ENCODE data around the gene TMEM220.
A peak's percentile ranks its signal among the peaks of the same experiment; 100 is the strongest.
"Not testable (repeated sequence)": the region's sequence is repeated elsewhere in the genome, so short reads cannot be mapped to it uniquely, and the experiment has no call there.

The TMEM220 gene

DNA sequence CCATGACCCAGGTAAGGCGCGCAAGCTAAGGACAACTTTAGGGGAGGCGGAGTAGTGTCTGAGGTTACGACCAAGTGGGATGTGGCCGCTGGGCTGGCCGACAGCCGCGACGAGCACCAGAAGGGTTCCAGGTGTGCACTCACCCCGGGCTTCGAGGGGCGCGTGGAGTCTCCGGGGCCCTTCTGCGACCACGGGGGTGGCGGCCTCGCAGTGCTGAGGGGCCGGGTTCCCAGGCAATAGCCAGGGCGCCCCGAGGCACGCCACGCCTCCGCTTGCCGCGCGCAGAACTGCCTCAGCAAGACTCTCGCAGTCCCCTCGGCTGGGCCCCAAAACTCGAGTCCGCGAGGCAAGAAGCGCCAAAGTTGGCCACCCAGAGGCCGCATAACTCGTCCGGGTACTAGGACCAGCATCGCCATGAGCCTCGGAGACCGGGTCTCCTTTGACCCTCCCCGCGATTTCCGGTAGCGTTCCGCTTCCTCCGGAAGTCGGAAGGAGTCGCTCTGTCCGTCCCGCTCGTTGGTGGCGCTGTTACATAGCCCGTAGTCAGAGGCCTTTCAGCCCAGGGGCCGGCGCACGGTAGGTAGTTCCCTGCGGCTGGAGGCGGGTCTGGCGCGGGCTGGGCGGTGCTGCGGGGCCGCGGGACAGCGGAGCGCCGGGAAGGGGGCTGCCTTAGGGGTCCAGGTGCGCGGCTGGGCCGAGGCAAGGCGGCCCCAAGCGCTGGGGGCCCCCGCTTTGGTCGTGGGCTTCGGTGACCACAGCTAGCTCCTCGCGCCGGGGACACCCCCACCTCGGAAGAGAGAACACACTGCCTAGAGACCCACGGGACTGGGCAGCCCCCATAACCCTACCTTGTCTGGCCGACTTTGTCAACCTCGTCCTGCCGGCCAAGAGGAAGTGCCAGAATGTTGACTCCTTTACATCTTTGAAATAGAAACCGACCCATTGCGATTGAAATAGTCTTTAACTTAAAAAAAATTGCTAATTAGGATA lies 32.4 kb downstream of the TMEM220 start, which contains the start of the genes ADPRM and SCO1:
Gene ADPRM, plus strand, starts transcription at position 503 of the 990 bp plus-strand sequence. CDS start 7,333 bp downstream, outside the sequence.
Gene SCO1, minus strand, starts transcription at position 442 of the 990 bp plus-strand sequence. Its CDS starts 26 bp downstream, at position 416.
- Mint-ChIP-seq H3K27ac (peak within 1 kb of the TSS; percentile 87), H3K4me1 (ENCODE audit: low read depth) (peaks cover 22% of the 10 kb centered on the region), H3K27me3 (no peaks in the 10 kb centered on the region), H3K9me3 (no peaks in the 10 kb centered on the region), H3K36me3 (ENCODE audit: low read depth) (peaks cover 51% of the 10 kb centered on the region), H3K4me3 (peak within 1 kb of the TSS; percentile 90)
- intact Hi-C loops (cut with micrococcal nuclease), result loop anchor here (2.0 kb wide), 1 partner anchor 31 kb away; no protein-coding TSS in a partner anchor

GRCh38 chr17:10695875-10696407 lies 33.9 kb downstream of the TMEM220 start:
- Mint-ChIP-seq H3K4me1 (ENCODE audit: low read depth) (peaks cover 13% of the 10 kb centered on the region), H3K4me3 (peak overlapping the region; percentile 90), H3K36me3 (ENCODE audit: low read depth) (peaks cover 60% of the 10 kb centered on the region)
- H3K27me3 Mint-ChIP-seq; H3K9me3 Mint-ChIP-seq; intact Hi-C loops (cut with micrococcal nuclease); H3K27ac Mint-ChIP-seq: not testable (repeated sequence)

- Mint-ChIP-seq H3K36me3 (ENCODE audit: low read depth) (peaks cover 79% of the 10 kb centered on the region), H3K4me1 (ENCODE audit: low read depth) (peaks cover 9% of the 10 kb centered on the region)
These were observed 42.3 kb downstream of the TMEM220 start for GRCh38 chr17:10687499-10687898.

DNA sequence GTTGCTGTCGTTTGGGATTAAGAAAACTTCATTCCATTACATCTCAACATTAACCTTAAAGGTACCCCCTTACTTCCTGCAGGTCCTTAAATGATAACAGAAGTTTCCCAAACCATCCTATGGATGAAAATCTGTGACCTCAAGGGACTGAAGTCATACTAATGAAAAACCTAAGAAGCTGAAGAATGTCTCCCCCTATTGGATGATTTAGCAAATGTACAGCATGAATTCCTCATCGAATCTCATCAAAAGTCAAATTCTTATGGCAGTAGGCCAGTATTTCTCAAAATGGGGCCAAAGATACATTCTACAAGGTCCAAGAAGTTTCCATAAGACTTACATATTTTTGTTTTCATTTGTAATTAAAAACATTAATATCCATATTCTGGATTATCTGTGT lies 46.0 kb downstream of the TMEM220 start:
- no peak overlapping the region for H3K27ac Mint-ChIP-seq
- peaks cover 78% of the 10 kb centered on the region for H3K36me3 Mint-ChIP-seq (ENCODE audit: low read depth)
- H3K27me3 Mint-ChIP-seq, result no peaks in the 10 kb centered on the region
- H3K4me3 Mint-ChIP-seq, result no peak overlapping the region
- no peaks in the 10 kb centered on the region for H3K9me3 Mint-ChIP-seq
- intact Hi-C loops (cut with micrococcal nuclease), result no loop called here
- H3K4me1 Mint-ChIP-seq (ENCODE audit: low read depth), result no peaks in the 10 kb centered on the region

More at GRCh38 chr17:10687499-10687898, 42.3 kb downstream of the TMEM220 start:
- intact Hi-C loops (cut with micrococcal nuclease), result no loop called here
- H3K4me3 Mint-ChIP-seq, result no peak overlapping the region
- no peaks in the 10 kb centered on the region for H3K9me3 Mint-ChIP-seq
- H3K27me3 Mint-ChIP-seq, result no peaks in the 10 kb centered on the region
- H3K27ac Mint-ChIP-seq, result no peak overlapping the region

DNA sequence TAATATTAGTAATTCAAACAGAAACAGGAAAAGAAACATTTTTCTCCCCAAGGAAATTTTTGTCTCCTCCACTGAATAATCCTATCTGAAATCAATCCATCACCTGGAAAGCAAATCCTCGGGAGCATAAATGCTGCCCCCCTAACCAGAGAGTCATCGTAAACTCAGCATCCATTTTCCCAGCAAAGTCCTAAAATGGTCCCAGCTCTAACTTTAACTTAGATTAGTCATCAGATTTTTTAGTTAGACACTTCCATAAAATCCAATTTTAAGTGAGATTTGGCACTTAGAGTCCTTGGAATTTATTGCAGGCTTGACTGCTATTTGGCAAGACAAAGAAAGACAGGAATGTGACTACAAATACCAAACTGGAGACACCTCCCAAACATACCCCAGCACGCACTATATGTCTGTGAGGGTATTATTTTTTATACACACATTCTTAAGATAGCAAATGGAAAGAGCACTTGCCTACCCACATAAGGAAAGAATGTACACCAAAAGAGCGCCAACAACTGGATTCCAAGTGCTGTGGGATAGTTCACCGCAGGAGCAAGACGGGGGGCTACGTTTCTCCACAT lies 47.9 kb downstream of the TMEM220 start:
- Mint-ChIP-seq H3K27ac (no peak overlapping the region), H3K27me3 (no peaks in the 10 kb centered on the region), H3K4me3 (no peak overlapping the region), H3K36me3 (ENCODE audit: low read depth) (peaks cover 90% of the 10 kb centered on the region), H3K4me1 (ENCODE audit: low read depth) (no peaks in the 10 kb centered on the region), H3K9me3 (no peaks in the 10 kb centered on the region)
- intact Hi-C loops (cut with micrococcal nuclease), result no loop called here

GRCh38 chr17:10674704-10675103 lies 55.1 kb downstream of the TMEM220 start:
- Mint-ChIP-seq H3K27ac (no peak overlapping the region), H3K27me3 (no peaks in the 10 kb centered on the region), H3K9me3 (no peaks in the 10 kb centered on the region), H3K36me3 (ENCODE audit: low read depth) (peaks cover 59% of the 10 kb centered on the region), H3K4me1 (ENCODE audit: low read depth) (no peaks in the 10 kb centered on the region), H3K4me3 (no peak overlapping the region)
- intact Hi-C loops (cut with micrococcal nuclease), result no loop called here

DNA sequence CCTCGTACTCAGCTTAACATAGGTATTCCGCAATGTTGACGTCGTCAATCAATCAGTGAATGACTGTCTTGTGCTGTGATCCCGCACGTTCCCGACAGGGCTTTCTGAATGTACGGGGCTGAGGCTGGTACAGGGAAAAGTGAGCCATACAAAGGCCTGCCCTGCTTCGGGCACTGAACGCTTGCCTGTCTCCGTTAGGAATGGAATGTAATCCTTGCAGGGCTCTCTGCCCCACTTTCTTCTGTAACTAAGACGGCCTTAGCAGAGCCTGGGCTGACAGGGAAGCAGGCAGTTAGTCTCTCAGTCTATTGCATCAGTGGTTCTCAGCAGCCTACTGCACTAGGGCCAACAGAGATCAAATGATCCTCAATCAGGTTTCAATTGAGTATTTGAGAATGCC lies 56.5 kb downstream of the TMEM220 start:
- Mint-ChIP-seq H3K27me3 (no peaks in the 10 kb centered on the region), H3K9me3 (no peaks in the 10 kb centered on the region), H3K36me3 (ENCODE audit: low read depth) (peaks cover 50% of the 10 kb centered on the region), H3K4me3 (no peak overlapping the region), H3K4me1 (ENCODE audit: low read depth) (no peaks in the 10 kb centered on the region), H3K27ac (no peak overlapping the region)
- intact Hi-C loops (cut with micrococcal nuclease), result no loop called here

- intact Hi-C loops (cut with micrococcal nuclease), result no loop called here
- Mint-ChIP-seq H3K27ac (no peak overlapping the region), H3K36me3 (ENCODE audit: low read depth) (peaks cover 9% of the 10 kb centered on the region)
These were observed 61.0 kb downstream of the TMEM220 start for GRCh38 chr17:10668775-10669174.

DNA sequence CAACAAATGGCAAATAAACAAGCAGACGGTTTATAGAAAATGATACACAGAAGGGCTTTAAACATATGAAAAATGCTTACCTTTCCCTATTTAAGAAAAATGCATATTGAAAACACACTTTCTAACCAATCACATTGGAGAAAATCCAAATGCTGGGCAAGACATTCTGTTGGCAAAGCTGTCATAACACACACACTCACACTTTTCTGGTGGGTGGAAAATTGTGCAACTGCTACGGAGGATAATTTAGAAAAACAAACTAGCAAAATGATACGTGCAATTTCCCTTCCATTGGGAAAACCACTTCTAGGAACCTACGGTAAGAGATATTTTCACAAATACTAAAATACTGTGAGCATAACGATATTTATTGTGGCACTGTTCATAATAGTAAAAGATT lies 62.9 kb downstream of the TMEM220 start:
- no peak overlapping the region for H3K27ac Mint-ChIP-seq
- no peaks in the 10 kb centered on the region for H3K4me1 Mint-ChIP-seq (ENCODE audit: low read depth)
- no peaks in the 10 kb centered on the region for H3K27me3 Mint-ChIP-seq
- intact Hi-C loops (cut with micrococcal nuclease), result no loop called here
- no peak overlapping the region for H3K4me3 Mint-ChIP-seq
- H3K36me3 Mint-ChIP-seq (ENCODE audit: low read depth), result no peaks in the 10 kb centered on the region
- no peaks in the 10 kb centered on the region for H3K9me3 Mint-ChIP-seq

More at GRCh38 chr17:10668775-10669174, 61.0 kb downstream of the TMEM220 start:
- H3K27me3 Mint-ChIP-seq, result no peaks in the 10 kb centered on the region
- no peaks in the 10 kb centered on the region for H3K9me3 Mint-ChIP-seq
- no peaks in the 10 kb centered on the region for H3K4me1 Mint-ChIP-seq (ENCODE audit: low read depth)
- no peak overlapping the region for H3K4me3 Mint-ChIP-seq

GRCh38 chr17:10664571-10664970 lies 65.3 kb downstream of the TMEM220 start:
- H3K9me3 Mint-ChIP-seq, result no peaks in the 10 kb centered on the region
- H3K27me3 Mint-ChIP-seq, result no peaks in the 10 kb centered on the region
- H3K4me1 Mint-ChIP-seq (ENCODE audit: low read depth), result no peaks in the 10 kb centered on the region
- intact Hi-C loops (cut with micrococcal nuclease), result no loop called here
- no peak overlapping the region for H3K27ac Mint-ChIP-seq
- H3K36me3 Mint-ChIP-seq (ENCODE audit: low read depth), result peaks cover 4% of the 10 kb centered on the region
- H3K4me3 Mint-ChIP-seq, result no peak overlapping the region
